Daoy (cell line): ENCODE measurements around the gene MBD5. TPM values are rescaled to one million over a fixed set of nuclear protein-coding genes. Genes with fewer than 3 reads are reported as not detected.

Experiments used
- DNase-seq: peaks from one replicate; pipeline ENCODE4 v3.0.0-alpha.2; 2015; ENCODE audit warnings: low read depth
- total RNA-seq: library from RNA; depleted of rRNA; stranded (reverse); fragments of >200 nt; shearing (Covaris generic); gene quantifications from 2 replicates; pipeline ENCODE4 v1.2.3, GENCODE V29; 2014

Gene MBD5
- total RNA-seq, 1 experiment from 2014 or later = 5.1 TPM

GRCh38 chr2:148300544-148300943 is 279.7 kb downstream of the MBD5 start:
- DNase-seq = no peak

DNA sequence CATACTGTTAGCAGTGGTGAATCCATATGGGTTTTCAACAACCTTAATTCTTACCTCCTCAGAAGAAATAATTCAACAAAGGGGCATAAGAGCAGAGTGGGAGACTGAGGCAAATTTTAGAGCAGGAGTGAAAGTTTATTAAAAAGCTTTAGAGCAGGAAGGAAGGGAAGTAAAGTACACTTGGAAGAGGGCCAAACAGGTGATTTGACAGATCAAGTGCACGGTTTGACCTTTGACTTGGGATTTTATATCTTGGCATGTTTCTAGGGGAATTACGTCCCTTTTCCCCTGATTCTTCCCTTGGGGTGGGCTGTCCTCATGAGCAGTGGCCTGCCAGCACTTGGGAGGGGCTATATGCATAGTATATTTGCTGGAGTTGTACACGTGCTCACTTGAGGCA is 280.5 kb downstream of the MBD5 start:
- no peak for DNase-seq

DNA sequence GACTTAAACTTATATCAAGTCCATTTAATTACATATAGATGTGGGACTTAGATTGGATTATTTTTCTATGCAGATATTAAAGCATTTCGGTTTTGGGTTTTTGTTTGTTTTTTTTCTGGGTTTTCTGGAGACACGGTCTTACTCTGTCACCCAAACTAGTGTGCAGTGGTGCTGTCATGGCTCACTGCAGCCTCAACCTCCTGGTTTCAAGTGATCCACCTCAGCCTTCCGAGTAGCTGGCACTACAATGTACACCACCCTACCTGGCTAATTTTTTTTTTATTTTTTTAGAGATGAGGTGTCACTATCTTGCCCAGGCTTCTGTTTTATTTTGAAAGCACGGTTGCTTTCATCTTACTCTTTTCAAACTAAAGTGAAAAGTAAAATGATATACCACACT is 281.6 kb downstream of the MBD5 start:
- no peak for DNase-seq

DNA sequence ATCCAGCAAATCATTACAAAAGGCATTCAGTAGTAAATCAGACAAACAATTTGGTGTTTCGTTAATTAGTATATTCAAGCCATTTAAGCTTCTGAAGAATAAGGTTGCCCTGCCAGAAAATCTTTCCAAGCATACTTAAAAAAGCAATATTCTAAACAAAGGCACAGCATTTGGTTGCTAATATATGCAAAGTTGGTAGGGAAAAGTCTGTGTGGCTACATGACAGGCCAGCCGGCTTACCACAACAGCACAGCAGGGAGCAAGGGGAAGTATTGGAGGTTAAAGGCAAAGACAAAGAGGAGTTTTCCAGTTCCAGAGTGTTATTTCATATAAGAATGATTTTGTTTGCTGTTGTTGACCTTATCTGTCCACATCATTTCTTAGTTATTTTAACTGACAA is 282.3 kb downstream of the MBD5 start:
- no peak for DNase-seq

- DNase-seq = no peak
These were observed 284.6 kb downstream of the MBD5 start for GRCh38 chr2:148305476-148305875.

DNA sequence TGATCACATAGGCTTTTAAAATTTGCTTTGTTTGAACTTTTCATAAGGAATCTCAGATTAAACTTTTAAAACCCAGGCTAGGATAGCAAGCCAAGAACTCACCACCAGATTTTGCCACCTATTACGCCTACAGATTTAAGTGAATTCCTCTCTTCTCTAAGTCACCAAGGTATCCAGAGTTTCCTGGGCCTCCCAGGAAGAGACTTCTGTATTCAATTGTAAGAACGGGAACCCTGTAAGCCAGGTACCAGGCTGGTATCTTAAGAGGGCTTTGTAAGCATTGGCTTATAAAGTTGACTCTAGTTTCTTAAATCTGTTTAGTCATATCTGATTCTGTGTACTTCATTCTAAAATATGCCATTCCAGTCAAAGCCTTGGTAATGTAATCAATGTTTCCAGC is 285.1 kb downstream of the MBD5 start:
- no peak for DNase-seq

DNA sequence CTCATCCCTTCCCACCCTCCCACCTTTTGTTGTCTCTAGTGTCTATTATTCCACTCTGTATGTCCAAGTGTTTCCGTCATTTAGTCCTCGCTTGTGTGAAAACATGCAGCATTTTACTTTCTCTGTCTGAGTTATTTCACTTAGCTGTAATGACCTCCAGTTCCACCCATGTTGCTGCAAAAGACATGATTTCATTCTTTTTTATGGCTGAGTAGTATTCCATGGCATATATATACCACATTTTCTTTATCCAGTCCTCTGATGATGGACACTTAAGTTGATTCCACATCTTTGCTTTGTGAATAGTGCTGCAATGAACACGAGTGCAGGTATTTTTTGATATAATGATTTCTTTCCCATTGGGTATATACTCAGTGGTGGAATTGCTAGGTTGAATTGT is 296.7 kb downstream of the MBD5 start:
- DNase-seq = no peak

DNA sequence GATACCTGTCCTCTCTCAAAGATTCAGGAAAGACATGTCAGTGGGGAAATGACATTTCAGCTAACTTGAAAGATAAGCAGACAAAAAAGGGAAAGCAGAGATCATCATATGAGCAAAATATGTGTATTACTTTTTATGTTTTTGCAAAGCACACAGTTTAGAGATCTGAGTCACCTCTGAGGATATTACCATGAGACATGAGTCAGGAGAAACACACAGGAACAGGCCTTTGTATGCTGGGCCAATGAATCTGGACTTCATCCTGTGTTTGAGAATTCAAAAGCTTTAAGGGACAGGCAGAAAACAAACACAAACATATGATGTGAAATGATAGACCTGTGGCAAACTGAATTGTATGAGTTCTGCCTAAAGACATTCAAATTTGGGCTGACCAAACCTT is 317.6 kb downstream of the MBD5 start:
- DNase-seq = peak; percentile 52

GRCh38 chr2:148342086-148342485 is 321.2 kb downstream of the MBD5 start:
- no peak for DNase-seq

DNA sequence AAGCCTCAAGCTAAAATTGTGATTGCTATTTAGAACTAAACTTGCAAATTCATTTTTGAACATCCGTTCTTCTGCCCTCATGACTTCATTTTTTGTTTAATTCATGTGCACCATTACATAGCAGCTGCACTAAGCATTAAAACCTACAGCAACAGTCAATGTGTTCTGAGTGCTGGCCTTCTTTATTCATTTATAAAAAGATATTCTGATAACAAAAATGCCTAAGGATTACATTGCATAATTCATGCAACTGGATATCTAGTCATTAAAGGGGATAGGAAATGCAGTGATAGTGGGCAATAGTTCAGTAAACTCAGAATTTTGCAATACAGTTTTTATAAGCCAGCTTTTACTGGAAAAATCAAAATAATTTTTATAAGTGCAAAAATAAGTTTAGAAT is 329.3 kb downstream of the MBD5 start:
- no peak for DNase-seq

DNA sequence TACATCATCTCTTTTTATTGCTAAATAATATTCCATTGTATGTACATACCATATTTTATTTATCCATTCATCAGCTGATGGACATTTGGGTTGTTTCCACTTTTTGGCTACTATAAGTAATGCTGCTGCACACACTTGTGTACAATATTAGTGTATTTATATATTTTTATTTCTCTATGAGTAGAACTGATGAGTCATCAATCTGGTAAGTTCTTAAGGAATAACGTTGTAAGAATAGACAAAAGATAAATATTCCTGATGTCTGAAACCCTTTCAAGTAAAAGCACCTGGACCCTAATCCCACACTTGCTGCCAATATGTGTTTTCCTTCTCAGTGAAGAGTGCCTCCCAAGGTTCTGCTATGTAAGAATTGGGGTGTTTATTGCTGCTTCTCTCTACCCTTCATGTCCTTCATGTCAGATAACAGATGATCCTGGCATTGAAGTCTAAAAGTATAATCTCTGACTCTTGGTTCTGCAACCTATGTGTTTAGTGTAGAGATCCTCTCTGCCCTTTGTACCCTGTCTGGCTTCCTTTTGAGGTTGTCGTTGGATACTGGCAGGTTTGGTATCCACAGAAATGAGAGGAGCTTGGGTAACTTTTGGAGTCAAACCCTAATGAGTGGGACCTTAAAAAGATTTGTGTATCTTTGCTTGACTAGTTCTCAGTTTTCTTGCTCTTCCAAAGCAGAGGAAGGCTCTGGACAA is 330.7 kb downstream of the MBD5 start:
- no peak for DNase-seq

- no peak for DNase-seq
These were observed 337.5 kb downstream of the MBD5 start for GRCh38 chr2:148358375-148358774.

DNA sequence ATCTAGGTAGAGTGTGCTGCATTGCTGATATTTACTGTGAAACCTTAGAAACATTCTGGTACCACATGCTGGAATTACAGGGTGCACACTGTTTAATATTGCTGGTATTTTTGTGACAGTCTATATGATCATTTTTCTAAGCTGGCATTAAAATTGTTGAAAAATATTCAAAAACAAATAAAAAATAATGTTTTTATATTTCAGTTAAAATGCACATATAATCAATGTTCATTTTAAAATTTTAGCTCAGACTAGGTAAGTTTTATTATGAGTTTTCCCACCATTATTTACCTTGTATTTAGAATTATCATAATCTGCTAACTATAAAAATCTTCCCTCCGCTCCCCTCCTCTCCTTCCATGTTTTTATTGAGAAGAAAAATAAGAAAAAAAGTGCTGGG is 339.8 kb downstream of the MBD5 start:
- no peak for DNase-seq

- no peak for DNase-seq
These were observed 341.4 kb downstream of the MBD5 start for GRCh38 chr2:148362144-148362796.

DNA sequence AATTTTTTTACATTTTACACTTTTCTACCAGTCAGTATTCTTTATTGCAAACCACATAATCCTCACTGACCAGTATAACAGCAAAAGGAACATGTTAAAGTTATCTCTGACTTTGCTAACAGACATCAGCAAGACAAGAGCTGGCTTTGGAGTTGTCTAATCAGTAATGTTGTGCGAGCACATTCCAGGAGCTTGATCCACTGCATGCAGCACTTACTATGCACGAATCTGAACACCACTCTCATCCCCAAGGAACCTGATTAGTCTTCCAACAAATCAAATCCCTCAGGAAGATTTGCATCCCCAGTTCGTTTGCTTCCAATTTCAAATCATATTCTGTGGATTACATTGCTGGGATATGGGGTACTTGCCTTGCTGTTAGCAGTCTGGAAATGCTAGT is 354.3 kb downstream of the MBD5 start:
- no peak for DNase-seq

GRCh38 chr2:148391324-148391723 is 370.4 kb downstream of the MBD5 start:
- DNase-seq = peak; percentile 6

DNA sequence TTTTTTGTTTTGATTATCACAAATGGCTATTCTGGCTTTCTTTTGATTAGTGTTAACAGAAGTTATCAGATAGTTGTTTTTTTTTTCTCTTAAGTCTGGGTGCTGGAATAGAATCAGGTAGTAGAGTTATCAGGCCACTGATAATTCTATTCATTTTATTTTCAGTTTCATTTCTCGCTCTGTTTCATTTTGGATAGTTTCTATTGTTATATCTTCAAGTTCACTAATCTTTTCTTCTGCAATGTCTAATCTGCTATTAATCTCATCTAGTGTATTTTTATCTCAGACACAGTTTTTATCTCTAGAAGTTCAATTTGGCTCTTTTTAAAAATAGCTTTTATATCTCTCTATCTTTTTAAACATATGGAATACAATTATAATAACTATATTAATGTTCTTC is 381.9 kb downstream of the MBD5 start:
- no peak for DNase-seq

DNA sequence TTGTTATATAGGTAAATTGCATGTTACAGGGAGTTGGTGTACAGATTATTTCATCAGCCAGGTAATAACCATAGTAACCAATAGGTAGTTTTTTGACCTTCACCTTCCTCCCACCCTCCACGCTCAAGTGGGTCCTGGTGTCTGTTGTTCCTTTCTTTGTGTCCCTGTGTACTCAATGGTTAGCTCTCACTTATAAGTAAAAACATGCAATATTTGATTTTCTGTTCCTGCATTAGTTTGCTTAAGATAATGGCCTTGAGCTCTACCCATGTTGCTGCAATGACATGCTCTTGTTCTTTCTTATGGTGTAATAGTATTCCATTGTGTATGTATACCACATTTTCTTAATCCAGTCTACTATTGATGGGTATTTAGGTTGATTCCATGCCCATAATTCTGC is 390.0 kb downstream of the MBD5 start:
- DNase-seq = no peak

DNA sequence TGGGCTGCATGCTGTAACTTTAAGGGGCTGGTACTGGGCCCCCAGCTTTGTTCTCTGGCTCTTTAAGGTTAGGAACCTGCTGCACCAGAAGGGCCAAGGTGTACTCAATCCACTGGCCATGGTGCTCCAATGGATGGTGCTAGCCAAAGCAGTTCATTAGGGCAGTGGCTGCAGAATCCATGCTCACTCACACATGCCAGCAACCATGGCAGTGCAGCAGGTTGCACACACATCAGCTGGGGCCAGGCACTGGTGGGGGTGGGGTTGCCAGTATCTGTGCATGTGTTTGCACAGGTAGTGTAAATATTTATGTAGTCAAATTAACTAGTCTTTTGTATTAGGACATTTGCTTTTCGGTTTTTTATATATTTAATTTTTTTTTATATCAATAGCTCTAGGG is 395.4 kb downstream of the MBD5 start:
- DNase-seq = no peak

DNA sequence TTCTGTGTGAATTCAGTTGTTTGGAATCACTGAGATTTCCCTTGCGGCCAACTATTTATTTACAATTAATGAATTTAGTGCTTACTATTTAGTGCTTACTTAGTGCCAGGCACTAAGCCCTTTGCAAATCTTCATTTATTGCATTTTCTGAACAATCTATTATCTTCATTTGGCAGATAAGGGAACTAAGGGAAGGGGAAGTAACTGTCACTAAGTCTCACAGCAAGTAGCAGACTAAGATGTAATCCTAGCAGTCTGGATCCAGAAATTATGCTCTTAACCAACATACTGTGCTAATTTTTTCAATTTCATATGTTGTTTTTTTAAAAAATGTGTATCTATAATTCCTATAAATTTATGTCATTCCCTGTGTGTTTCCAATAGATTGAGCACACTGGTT is 409.2 kb downstream of the MBD5 start:
- no peak for DNase-seq

DNA sequence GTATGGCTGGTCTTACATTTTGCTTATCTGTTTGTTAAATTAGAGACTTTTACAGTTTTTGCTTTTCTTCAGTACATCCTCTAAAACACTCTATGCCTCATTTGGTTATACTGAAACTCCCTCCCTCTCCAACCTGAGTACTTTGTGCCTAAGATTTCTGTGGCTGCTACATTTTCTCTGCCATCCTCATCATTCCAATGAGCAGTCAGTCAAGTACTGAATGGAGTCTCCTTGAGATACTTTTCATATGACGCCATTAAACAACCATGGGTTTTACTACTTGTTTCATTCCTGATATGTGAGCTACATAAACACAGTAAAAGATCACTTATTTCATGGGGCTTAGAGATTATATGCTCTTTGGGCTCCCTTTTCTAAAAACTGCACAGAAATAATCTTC is 427.0 kb downstream of the MBD5 start:
- no peak for DNase-seq

- DNase-seq = no peak
These were observed 429.6 kb downstream of the MBD5 start for GRCh38 chr2:148450531-148450930.

DNA sequence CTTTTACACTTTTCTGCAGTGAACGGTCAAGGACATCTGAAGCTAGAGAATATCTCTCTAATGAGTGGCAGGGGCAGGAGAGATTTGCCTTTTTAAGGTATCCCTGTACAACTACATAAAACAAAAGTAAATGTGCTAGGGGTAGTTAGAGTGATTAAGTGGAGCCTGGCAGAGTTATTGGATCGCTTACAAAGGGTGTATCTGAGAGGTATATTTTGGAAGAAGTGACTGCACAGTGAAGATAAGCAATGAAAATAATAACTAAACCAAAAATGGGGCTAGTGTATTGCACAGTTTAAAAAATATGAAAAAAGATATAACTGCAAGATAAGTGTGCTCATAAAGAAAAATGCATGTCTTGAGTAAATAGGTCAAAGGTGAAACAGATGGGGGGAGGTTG is 430.2 kb downstream of the MBD5 start:
- no peak for DNase-seq

GRCh38 chr2:148455791-148456190 is 434.9 kb downstream of the MBD5 start:
- DNase-seq = no peak
